Adrenal gland (tissue), 5 donors: ENCODE results near the gene AUTS2.

Source experiments
- POLR2A ChIP-seq, 2 donors: fragments of 450-650 bp; IDR thresholded peaks; one replicate each; pipeline ENCODE4 v1.6.1; 2017; ENCODE audit warnings: antibody characterized with exemption in 2 of 2, mild to moderate bottlenecking in 2 of 2, moderate library complexity in 1 of 2
- TF ChIP-seq, protein P1 (sequence below), 6 experiments: fragments of 450-650 bp in 4 of 6; fragments of 200-600 bp in 2 of 6; sonication (generic) in 1 of 6; IDR thresholded peaks; 1 replicate in 5 of 6; 2 replicates in 1 of 6; pipeline versions ENCODE4 v1.5.1 to v1.8.0; 2016 to 2021; ENCODE audit warnings: antibody characterized with exemption in 6 of 6, mild to moderate bottlenecking in 2 of 6, moderate library complexity in 1 of 6
- donor health status: DM: no; HTN: no; CAD: no.

DNA sequence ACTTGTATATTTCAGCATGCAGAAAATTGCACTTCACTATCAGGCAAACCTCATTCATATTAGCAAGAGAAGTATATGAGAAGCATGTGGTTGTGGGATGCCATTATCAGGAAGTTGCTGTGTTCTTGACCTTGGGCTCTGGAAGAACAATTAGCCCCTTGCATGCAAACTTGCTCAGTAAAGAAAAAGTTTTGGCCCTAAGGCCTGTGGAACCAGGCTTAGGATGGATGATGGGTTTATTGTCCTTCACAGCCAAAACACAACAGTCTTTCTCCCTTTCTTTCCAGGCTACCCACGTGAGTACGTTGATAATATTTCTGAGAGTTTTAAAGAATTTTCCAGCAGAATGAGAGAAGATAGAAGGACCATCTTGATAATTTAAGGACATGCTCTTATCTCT is 166.4 kb downstream of the AUTS2 start:
- TF ChIP-seq, protein P1, sequence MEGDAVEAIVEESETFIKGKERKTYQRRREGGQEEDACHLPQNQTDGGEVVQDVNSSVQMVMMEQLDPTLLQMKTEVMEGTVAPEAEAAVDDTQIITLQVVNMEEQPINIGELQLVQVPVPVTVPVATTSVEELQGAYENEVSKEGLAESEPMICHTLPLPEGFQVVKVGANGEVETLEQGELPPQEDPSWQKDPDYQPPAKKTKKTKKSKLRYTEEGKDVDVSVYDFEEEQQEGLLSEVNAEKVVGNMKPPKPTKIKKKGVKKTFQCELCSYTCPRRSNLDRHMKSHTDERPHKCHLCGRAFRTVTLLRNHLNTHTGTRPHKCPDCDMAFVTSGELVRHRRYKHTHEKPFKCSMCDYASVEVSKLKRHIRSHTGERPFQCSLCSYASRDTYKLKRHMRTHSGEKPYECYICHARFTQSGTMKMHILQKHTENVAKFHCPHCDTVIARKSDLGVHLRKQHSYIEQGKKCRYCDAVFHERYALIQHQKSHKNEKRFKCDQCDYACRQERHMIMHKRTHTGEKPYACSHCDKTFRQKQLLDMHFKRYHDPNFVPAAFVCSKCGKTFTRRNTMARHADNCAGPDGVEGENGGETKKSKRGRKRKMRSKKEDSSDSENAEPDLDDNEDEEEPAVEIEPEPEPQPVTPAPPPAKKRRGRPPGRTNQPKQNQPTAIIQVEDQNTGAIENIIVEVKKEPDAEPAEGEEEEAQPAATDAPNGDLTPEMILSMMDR (IDR thresholded peaks at IDR 0.05), result no peak
- TF ChIP-seq POLR2A (IDR thresholded peaks at IDR 0.05), result no peak
